HepG2 (cell line): ENCODE measurements around the gene GRIK5. TPM values are rescaled to one million over a fixed set of nuclear protein-coding genes. Genes with fewer than 3 reads are reported as not detected.

Source experiments
- ATAC-seq: fragments of 200-7000 bp; cut with Tn5 transposase; 3 replicates; pipeline ENCODE4 v1.9.1; 2020; ENCODE audit warnings: mild to moderate bottlenecking, moderate library complexity
- BruUV-seq: library from RNA; stranded (reverse); fragments of 400-500 nt; replicated peaks from 2 replicates; lab custom pipeline; 2021; lab: Mats Ljungman, UMichigan
- CTCF ChIA-PET: fragments of 300-600 bp; formaldehyde crosslinking; extraction: SDS; loops from one replicate; lab custom pipeline; 2021; ENCODE audit warnings: low total read pairs, inconsistent platforms, low intra/inter-chr PET ratio; lab: Yijun Ruan, JAX
- POLR2A ChIA-PET: fragments of 350-600 bp; sonication (Branson Sonifier 250); formaldehyde crosslinking; loops from one replicate; lab custom pipeline; 2020; ENCODE audit warnings: antibody characterized with exemption, inconsistent platforms; lab: Yijun Ruan, JAX
- DNase-seq: peaks from one replicate; pipeline ENCODE4 v3.0.0-alpha.2; 2015; ENCODE audit warnings: low spot score
- FAIRE-seq: peaks from 3 replicates; lab custom pipeline; 2011; peaks lifted over from hg19 to GRCh38; lab: Jason Lieb, UNC
- H2AFZ ChIP-seq: one replicate; pipeline ENCODE4 v1.6.1; 2011; ENCODE audit warnings: low read length, inconsistent platforms
- H3K27ac ChIP-seq: fragments of 300-600 bp; 3 replicates; pipeline ENCODE4 v1.8.0; 2011; ENCODE audit warnings: mixed run types, mild to moderate bottlenecking, mixed read lengths, low read length, inconsistent platforms; ENCODE audit not compliant: insufficient read depth; ENCODE audit errors: extremely low read length
- H3K27me3 ChIP-seq, 2 experiments: fragments of 200-600 bp in 1 of 2; 2 replicates in 1 of 2; 3 replicates in 1 of 2; pipeline versions ENCODE4 v1.6.0 to v1.8.0; 2011; ENCODE audit warnings: low read length in 2 of 2, mild to moderate bottlenecking in 2 of 2, moderate library complexity in 2 of 2, inconsistent platforms in 1 of 2; ENCODE audit not compliant: insufficient read depth in 2 of 2, control insufficient read depth in 1 of 2
- H3K36me3 ChIP-seq, 2 experiments: fragments of 200-600 bp in 1 of 2; replicated peaks in 1 of 2; 2 replicates in 1 of 2; 3 replicates in 1 of 2; pipeline versions ENCODE4 v1.5.1 to v1.8.0; 2011; ENCODE audit warnings: low read length in 2 of 2, inconsistent platforms in 1 of 2; ENCODE audit not compliant: insufficient read depth in 2 of 2, control insufficient read depth in 1 of 2
- H3K4me1 ChIP-seq: 2 replicates; pipeline ENCODE4 v1.5.1; 2012; ENCODE audit warnings: low read length, inconsistent platforms; ENCODE audit not compliant: insufficient read depth
- H3K4me2 ChIP-seq: 2 replicates; pipeline ENCODE4 v1.6.0; 2011; ENCODE audit warnings: low read depth, low read length, inconsistent platforms
- H3K4me3 ChIP-seq, 3 experiments: fragments of 200-600 bp in 1 of 3; sonication (generic), shearing (Covaris generic) in 1 of 3; replicated peaks in 1 of 3; 2 replicates each; pipeline ENCODE4 v1.5.1; 2011 to 2016; ENCODE audit warnings: low read length in 3 of 3, inconsistent platforms in 2 of 3, low read depth in 2 of 3, mild to moderate bottlenecking in 2 of 3, control low read depth in 1 of 3, mixed read lengths in 1 of 3; ENCODE audit not compliant: insufficient read depth in 1 of 3
- H3K79me2 ChIP-seq: one replicate; pipeline ENCODE4 v1.6.1; 2011; ENCODE audit warnings: low read length, inconsistent platforms; ENCODE audit not compliant: insufficient read depth
- H3K9ac ChIP-seq: 2 replicates; pipeline ENCODE4 v1.6.0; 2011; ENCODE audit warnings: mild to moderate bottlenecking, low read depth, low read length, inconsistent platforms; ENCODE audit not compliant: insufficient read depth
- H3K9me3 ChIP-seq: 2 replicates; pipeline ENCODE4 v1.5.1; 2012; ENCODE audit warnings: mild to moderate bottlenecking, low read length
- H4K20me1 ChIP-seq: 2 replicates; pipeline ENCODE4 v1.6.0; 2011; ENCODE audit warnings: inconsistent platforms, mild to moderate bottlenecking, low read length, moderate library complexity; ENCODE audit not compliant: insufficient read depth
- ARID4A ChIP-seq: sonication (generic); formaldehyde crosslinking; IDR thresholded peaks from 2 replicates; pipeline ENCODE4 v1.5.0; 2020; ENCODE audit warnings: mild to moderate bottlenecking, missing genetic modification reagents, borderline replicate concordance
- TAF15 ChIP-seq: fragments of 200-400 bp; formaldehyde crosslinking; IDR thresholded peaks from one replicate; pipeline ENCODE4 v1.6.1; 2018; ENCODE audit warnings: mild to moderate bottlenecking, low read depth, low read length; ENCODE audit not compliant: poor library complexity, severe bottlenecking
- TCF7L2 ChIP-seq: IDR thresholded peaks from 2 replicates; pipeline ENCODE4 v1.6.1; 2011; ENCODE audit warnings: mild to moderate bottlenecking, low read depth, low read length, moderate library complexity
- ZFP41 ChIP-seq: sonication (generic); formaldehyde crosslinking; IDR thresholded peaks from 2 replicates; pipeline ENCODE4 v1.4.0; 2020; ENCODE audit warnings: mild to moderate bottlenecking, missing genetic modification reagents, borderline replicate concordance
- ZKSCAN1 ChIP-seq: fragments of 150-350 bp; IDR thresholded peaks from 2 replicates; pipeline ENCODE4 v1.6.1; 2014; ENCODE audit warnings: low read length
- WGBS: methylation state at CpG from one replicate; pipeline ENCODE4 v1.1.6; 2017; ENCODE audit warnings: low lambda C conversion rate; 5-methylcytosine and 5-hydroxymethylcytosine counted together
- in situ Hi-C: cut with HindIII; loops from 2 replicates; pipeline ENCODE4 v1.10.0; 2017; ENCODE audit warnings: low pct_unique_long_range_greater_than_20kb; ENCODE audit not compliant: extremely low pct_ligation_motif_present
- intact Hi-C: fragments of 100-400 bp; cut with micrococcal nuclease; formaldehyde crosslinking; loops from one replicate; pipeline ENCODE4 v1.10.0; 2022; ENCODE audit not compliant: unreplicated experiment
- polyA plus RNA-seq, 8 experiments: library from polyadenylated mRNA; depleted of rRNA in 3 of 8; stranded (reverse) in 7 of 8; unstranded in 1 of 8; fragments of >200 nt; fragmentation: Illumina TruSeq in 4 of 8; extraction: Trizol in 4 of 8; gene quantifications; 2 replicates each; pipeline versions ENCODE4 v1.2.1 to v1.2.3, GENCODE V29; 2011 to 2016; ENCODE audit warnings: low read depth in 4 of 8, missing spikeins in 1 of 8, mixed read lengths in 1 of 8; ENCODE audit not compliant: insufficient read depth in 1 of 8
- total RNA-seq, 5 experiments: library from RNA; depleted of rRNA; stranded (reverse); fragments of >200 nt; fragmentation: Illumina TruSeq; extraction: Trizol; gene quantifications; 2 replicates each; pipeline ENCODE4 v1.2.3, GENCODE V29; 2016; ENCODE audit warnings: low read depth in 1 of 5
- TF ChIP-seq, protein P1 (sequence below): sonication (generic); formaldehyde crosslinking; IDR thresholded peaks from 2 replicates; pipeline ENCODE4 v1.4.0; 2020; ENCODE audit warnings: missing genetic modification reagents

Gene GRIK5
- total and polyA plus RNA-seq, 2 of the 13 experiments (the other 11 are each of a cell fraction or from before 2014, with no cell fraction given) = not detected

GRCh38 chr19:42095814-42096230 is 25.8 kb upstream of the GRIK5 start (continued):
- no peak for TF ChIP-seq TAF15
- no peak for TF ChIP-seq ZKSCAN1
- no peak for TF ChIP-seq TCF7L2
- TF ChIP-seq, protein P1, sequence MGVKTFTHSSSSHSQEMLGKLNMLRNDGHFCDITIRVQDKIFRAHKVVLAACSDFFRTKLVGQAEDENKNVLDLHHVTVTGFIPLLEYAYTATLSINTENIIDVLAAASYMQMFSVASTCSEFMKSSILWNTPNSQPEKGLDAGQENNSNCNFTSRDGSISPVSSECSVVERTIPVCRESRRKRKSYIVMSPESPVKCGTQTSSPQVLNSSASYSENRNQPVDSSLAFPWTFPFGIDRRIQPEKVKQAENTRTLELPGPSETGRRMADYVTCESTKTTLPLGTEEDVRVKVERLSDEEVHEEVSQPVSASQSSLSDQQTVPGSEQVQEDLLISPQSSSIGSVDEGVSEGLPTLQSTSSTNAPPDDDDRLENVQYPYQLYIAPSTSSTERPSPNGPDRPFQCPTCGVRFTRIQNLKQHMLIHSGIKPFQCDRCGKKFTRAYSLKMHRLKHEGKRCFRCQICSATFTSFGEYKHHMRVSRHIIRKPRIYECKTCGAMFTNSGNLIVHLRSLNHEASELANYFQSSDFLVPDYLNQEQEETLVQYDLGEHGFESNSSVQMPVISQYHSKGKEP (CRISPR knock-in tag) = no peak
- TF ChIP-seq ZFP41 = no peak

DNA sequence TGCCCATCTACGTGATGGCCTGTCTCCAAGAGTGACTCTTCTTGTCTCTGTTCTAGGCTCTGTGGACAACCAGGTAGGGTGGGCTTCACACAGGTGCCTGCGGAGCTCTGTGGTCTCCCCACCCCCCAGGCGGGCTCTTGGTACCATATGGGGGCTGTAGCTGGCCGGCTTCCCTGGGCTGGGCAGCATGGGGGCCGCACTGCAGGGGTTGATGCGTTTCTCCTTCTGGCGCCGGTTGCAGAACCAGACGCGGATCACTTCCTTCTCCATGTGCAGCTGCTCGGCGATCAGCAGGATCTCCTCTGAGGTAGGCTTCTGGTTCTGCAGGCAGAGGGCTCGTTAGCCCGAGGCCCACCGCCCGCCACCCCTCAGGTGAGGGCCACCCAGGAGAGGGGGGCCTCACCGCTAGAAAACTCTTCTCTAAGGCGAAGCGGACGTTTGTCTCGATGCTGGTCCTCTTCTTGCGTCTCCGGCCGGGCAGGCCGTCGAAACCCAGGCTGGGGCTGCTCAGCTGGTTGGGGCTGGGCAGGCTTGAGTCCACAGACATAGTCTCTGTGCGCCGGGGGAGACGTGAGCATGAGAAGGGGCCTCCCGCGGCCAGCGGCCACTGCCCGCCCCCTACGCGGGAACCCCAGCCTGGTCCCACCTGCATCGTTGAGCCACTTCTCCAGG is 25.3 kb upstream of the GRIK5 start:
- POLR2A ChIA-PET = no interaction called here
- Histone ChIP-seq H4K20me1 (0 out of 2 replicates have a peak, but pooled peaks cover 2% of the 10 kb centered on the region), H3K4me3 (no peak overlapping the region), H3K79me2 (no peaks in the 10 kb centered on the region), H3K9me3 (no peaks in the 10 kb centered on the region), H3K27ac (no peak overlapping the region), H3K4me2 (no peak overlapping the region), H3K36me3 (no peaks in the 10 kb centered on the region), H2AFZ (no peak overlapping the region), H3K9ac (no peak overlapping the region), H3K4me1 (no peaks in the 10 kb centered on the region), H3K27me3 (peaks cover 0 to 16% of the 10 kb centered on the region in 2 experiments; a peak in 3 of 5 replicates)
- no peak for FAIRE-seq
- in situ Hi-C loops = no loop called here
- intact Hi-C loops = no loop called here
- ATAC-seq = no peak
- no peak for TF ChIP-seq ARID4A
- WGBS = 63% methylated on average over 14 of the region's 36 CpGs
- BruUV-seq = no TSS peak
- CTCF ChIA-PET = no interaction called here
- DNase-seq = no peak
